Measurements from ENCODE around the gene RGL3.
A peak's percentile ranks its signal among the peaks of the same experiment; 100 is the strongest.
"Not testable (repeated sequence)": the region's sequence is repeated elsewhere in the genome, so short reads cannot be mapped to it uniquely, and the experiment has no call there.

Gene RGL3

GRCh38 chr19:11421371-11422098, 2.4 kb upstream of the RGL3 start:
- DNase-seq (ENCODE audit: low spot score): no peak

DNA sequence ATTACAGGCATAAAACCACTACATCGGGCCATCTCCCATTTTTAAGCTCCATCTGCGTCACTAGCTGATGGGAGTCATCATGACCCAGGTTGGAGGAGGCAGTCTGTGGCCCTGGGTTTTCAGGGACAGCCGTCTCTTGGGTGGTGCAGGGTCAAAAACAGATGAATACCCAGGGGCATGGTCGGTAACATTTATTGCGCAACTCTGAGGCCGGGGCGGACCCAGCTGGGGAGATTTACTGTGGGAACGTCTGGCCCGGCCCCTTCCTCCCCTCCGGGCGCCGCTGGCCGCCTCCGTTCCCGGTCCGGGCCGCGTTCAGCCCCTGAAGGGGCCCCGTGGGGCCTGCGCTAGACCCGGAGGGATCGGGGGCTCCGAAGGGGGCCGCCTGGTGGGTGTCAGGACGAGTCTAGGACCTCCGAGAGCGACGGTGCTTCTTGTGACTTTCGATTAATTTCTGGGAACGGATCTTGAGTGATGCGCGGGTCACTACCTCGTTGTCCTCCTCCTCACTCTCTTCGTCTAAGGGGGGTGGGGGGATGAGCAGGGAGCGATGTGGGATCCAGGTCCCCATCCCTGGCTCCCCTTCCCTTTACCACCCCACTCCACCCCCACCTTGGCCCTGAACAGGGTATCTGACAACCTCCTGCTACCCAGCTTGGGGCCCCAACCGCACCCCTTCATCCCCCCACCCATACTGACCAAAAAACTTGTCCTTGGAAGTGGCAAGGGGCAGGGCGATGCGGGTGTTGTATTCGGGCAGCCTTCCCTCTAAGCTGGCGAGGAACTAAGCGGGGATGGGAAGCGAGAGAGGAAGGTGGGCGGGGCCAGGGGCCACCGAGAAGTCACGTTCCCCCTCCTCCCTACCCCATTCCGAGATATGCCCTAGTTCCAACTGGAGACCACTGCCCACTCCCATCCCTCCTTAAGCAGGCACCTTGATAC, 1.6 kb upstream of the RGL3 start:
- DNase-seq (ENCODE audit: low spot score): peak; percentile 28

DNA sequence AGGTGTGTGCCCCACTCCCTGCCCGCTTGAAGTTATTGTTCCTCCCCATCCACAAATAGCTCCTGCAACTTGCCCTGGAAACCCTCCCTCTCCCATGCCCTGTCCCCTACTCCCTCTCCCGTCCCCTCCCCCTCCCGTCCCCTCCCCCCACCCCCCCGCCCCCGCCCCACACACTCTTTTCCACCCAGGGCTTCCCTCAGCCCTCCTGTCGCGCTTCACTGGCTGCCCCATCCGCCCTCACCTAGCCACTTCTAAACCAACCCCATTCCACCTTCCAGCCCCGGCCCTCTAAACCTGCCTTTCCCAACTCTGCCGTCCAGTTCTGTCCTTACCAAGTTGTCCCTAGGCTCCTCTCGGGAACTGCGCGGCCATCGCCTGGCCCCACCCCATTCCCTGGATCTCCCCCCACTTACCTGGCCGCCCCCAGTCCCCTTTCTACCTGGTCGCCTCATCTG, 993 bp downstream of the RGL3 start:
- no peak for DNase-seq (ENCODE audit: low spot score)

DNA sequence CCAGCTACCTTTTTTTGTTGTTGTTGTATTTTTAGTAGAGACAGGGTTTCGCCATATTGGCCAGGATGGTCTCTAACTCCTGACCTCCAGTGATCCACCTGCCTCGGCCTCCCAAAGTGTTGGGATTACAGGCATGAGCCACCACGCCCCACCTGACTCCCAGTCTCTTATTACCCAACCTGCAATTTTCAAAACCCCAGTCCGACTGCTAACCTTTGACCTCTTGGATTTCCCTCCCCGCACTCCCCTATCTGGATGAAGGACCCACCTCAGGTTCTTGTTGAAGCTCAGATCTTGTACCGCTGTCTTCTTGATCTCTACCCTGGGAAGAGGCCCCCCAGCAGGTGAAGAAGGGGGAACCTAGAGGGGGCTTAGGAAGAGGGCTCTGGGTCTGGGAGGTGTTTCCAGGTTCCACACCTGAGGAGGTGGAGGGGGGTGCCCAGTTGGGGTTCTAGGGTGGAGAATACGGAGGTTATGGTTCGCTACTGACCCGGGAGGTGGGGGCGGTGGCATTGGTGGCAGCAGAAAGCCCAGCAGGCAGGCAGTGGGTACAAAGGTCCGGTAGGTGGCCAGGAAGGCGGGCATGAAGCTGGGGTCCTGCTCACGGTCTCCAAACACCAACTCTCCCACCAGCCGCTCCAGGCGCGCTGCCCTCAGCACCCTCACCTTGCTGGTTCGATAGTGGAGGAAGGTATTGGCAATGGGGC, 2.6 kb downstream of the RGL3 start:
- DNase-seq (ENCODE audit: low spot score): no peak

GRCh38 chr19:11414544-11414943, 4.6 kb downstream of the RGL3 start:
- no peak for DNase-seq (ENCODE audit: low spot score)

DNA sequence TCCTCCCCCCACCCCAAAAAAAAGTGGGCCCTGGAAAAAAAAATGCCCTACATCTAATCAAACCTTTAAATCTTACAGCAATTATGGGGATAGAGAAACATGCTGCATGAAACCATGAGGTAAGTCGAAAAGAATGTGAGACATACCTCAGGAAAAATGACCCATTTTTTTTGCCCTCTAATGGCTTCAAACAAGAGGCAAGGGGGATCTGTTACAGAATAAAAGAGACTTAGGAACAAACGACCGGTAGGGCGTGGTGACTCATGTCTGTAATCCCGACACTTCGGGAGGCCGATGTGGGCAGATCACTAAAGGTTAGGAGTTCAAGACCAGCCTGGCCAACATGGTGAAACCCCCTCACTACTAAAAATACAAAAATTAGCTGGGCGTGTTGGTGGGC, 8.4 kb downstream of the RGL3 start:
- DNase-seq (ENCODE audit: low spot score): no peak

DNA sequence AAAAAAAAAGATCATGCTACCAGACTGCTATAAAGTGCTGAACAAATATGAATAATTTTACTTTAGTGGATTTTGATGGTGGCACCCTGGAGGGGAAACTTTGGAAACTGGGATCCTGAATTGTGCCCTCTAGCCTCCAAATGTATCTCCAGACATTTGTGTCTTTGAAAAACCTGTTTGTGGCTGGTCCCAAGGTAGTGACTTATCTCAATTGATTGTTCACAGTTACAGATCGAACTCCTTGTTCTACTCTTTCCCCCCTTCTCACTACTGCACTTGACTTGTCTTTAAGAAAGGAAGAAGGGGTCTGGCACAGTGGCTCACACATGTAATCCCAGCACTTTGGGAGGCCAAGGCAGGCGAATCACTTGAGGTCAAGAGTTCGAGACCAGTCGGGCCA, 10.5 kb downstream of the RGL3 start:
- no peak for DNase-seq (ENCODE audit: low spot score)

DNA sequence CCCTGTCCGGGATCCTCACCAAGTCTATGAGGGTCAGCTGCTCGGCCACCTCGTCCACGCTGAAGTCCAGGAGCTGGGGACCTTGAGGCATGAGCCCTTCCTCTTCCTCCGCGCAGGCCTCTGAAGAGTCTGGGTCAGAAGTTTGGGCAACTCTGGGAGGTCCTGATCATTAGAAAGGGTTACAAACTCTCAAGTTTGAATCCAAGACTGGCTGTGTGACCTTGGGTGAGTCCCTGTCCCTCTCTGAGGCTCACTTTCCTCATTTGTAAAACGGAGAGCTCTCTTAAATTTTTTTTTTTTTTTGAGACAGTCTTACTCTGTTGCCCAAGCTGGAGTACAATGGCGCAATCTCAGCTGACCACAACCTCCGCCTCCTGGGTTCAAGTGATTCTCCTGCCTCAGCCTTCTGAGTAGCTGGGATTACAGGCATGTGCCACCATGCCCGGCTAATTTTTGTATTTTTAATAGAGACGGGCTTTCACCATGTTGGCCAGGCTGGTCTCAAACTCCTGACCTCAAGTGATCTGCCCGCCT, 12.3 kb downstream of the RGL3 start:
- not testable (repeated sequence) for DNase-seq (ENCODE audit: low spot score)

- DNase-seq (ENCODE audit: low spot score): no peak
Measured at GRCh38 chr19:11405846-11406643, 13.1 kb downstream of the RGL3 start.

- no peak for DNase-seq (ENCODE audit: low spot score)
Measured at GRCh38 chr19:11404588-11405222, 14.4 kb downstream of the RGL3 start.

DNA sequence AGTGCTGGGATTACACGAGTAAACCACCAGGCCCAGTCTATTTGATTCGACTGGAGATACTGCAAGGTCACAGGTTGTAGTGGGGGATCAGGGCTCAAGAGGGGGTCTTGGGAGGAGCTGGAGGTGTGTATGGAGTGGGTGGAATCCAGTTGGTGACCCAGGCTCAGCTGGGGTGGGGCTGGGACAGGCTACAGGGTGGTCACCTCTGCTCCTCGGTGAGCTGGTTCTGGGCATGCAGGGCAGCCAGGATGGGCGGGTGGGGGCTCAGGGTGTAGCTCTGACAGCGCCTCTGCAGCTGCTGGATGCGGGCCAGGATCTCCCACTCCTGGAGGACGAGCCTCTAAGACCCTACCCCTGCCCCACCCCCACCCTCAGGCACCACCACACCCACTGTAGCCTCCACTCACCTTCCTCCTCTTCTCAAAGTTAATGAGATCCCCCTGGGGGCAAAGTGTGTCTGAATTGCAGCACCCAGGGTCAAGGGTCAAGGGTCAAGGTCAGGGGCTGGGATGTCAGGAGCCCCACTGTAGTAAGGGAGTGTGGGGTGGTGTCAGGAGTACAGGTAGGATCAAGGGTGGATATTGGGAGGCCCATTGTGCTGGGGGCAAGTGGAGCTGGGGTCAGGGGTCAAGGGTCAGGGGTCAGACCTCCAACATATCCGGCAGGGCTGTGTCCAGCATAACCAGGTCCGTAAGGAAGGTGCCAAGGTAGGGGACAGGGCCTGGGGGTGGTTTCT, 17.1 kb downstream of the RGL3 start:
- DNase-seq (ENCODE audit: low spot score): no peak

DNA sequence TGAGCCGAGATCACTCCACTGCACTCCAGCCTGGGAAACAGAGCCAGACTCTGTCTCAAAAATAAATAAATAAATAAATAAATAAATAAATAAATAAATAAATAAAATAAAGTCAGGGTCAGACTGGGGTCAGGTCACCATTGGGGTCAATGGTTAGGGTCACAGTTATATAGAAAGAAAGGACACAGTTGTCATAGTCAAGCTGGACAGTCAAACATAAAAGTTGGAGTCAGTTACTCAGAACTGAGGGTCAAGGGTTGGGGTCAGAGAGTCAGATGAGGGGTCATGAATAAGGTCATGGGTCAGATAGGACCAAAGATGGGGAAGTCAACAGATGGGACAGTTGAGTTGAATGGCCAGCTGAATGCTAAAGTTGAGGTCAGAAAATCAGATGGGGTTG, 18.3 kb downstream of the RGL3 start:
- no peak for DNase-seq (ENCODE audit: low spot score)

DNA sequence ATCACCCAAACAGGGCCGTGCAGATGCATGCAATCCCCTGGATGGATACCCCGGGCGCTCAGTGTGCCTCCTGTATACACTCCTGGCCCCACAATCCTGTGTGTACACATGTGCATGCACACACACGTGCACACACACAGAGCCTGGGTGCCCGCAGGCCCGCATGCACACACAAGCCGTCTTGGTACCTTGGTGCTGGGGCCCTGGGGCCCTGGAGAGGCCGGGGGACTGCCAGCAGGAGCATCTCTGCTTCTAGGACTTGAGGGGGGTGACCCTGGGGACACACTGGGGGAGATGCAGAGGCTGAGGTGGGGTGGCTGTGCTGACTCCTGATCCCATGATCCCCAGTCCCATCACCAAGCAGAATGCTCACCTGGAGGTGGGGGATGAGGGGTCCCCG, 19.4 kb downstream of the RGL3 start:
- no peak for DNase-seq (ENCODE audit: low spot score)

- DNase-seq (ENCODE audit: low spot score): no peak
Measured at GRCh38 chr19:11397089-11397610, 22.0 kb downstream of the RGL3 start.

GRCh38 chr19:11390933-11391680, 28.0 kb downstream of the RGL3 start:
- DNase-seq (ENCODE audit: low spot score): no peak

DNA sequence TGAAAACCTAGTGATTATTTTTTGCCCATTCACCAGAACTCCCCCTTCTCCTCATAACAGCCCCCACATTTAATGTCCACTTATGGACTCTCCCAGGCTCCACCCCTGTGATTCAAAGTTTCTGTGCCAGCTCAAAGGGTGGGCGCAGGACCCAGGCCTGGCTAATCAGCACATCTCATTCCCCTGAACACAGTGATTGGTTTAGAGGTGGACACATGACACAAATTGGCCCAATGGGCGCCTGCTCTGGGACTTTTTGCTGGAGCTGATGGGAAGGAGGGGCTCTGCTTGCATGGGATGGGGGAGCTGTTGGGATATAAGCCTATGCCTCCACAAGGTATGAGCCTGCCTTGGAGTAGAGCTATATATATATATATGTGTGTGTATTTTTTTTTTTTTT, 28.8 kb downstream of the RGL3 start:
- DNase-seq (ENCODE audit: low spot score): no peak

DNA sequence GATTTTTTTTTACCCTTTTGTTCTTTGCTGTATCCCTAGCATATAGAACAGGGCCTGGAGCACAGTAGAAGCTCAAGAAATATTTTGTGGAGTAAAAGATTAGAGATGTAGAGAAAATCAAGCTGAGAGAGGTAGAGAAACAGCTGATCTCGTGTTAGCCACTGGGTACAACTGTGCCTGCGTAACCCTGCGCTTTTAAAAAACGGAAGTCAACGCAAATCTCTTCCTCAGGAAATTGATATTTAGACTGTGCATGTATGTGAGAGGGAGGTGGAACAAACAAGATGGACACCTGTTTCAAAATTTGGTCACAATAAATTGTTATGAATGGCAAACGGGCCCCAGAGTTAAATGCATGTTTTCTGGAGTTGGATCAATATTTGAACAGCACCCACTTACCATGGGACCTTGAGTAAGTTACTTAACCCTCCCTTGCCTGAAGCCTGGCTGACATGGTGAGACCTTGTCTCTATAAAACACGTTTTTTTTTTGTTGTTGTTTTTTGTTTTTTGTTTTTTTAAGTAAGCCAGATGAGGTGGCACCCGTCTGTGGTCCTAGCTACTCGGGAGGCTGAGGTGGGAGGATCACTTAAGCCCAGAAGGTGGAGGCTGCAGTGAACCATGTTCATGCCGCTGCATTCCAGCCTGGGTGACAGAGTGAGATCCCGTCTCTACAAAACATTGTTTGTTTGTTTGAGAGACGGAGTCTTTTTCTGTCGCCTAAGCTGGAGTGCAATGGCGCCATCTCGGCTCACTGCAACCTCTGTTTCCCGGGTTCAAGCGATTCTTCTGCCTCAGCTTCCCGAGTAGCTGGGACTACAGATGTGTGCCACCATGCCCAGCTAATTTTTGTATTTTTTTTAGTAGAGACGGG, 31.7 kb downstream of the RGL3 start:
- DNase-seq (ENCODE audit: low spot score): no peak

- DNase-seq (ENCODE audit: low spot score): no peak
Measured at GRCh38 chr19:11384778-11385129, 34.4 kb downstream of the RGL3 start.

- no peak for DNase-seq (ENCODE audit: low spot score)
Measured at GRCh38 chr19:11383706-11384048, 35.4 kb downstream of the RGL3 start.
